Upper lobe of left lung (tissue), 6 donors: ENCODE data around the gene HBS1L. TPM values are rescaled to one million over a fixed set of nuclear protein-coding genes. Genes with fewer than 3 reads are reported as not detected.
"Not testable (repeated sequence)": the region's sequence is repeated elsewhere in the genome, so short reads cannot be mapped to it uniquely, and the experiment has no call there.

Experiments used
- ATAC-seq, 2 donors: fragments of 200-7000 bp; cut with Tn5 transposase; one replicate each; pipeline ENCODE4 v1.9.1; 2022; ENCODE audit warnings: mild to moderate bottlenecking in 2 of 2, moderate library complexity in 2 of 2; ENCODE audit not compliant: low FRiP score in 2 of 2
- DNase-seq, 2 donors: peaks; one replicate each; pipeline ENCODE4 v3.0.0-alpha.2; 2019 to 2020
- H3K27ac ChIP-seq, 4 donors: fragments of 200-600 bp; sonication (generic); one replicate each; pipeline ENCODE4 v1.5.1; 2016 to 2019
- H3K27me3 ChIP-seq, 4 donors: fragments of 200-600 bp; sonication (generic); one replicate each; pipeline ENCODE4 v1.5.1; 2017 to 2019
- H3K36me3 ChIP-seq, 4 donors: fragments of 200-600 bp; sonication (generic); one replicate each; pipeline ENCODE4 v1.5.1; 2016 to 2019
- H3K4me1 ChIP-seq, 4 donors: fragments of 200-600 bp; sonication (generic); one replicate each; pipeline ENCODE4 v1.5.1; 2018 to 2019
- H3K4me3 ChIP-seq, 4 donors: fragments of 200-600 bp; sonication (generic); one replicate each; pipeline ENCODE4 v1.5.1; 2017 to 2019; ENCODE audit warnings: mild to moderate bottlenecking in 2 of 4, moderate library complexity in 1 of 4
- H3K9me3 ChIP-seq, 4 donors: fragments of 200-600 bp; sonication (generic); one replicate each; pipeline ENCODE4 v1.5.1; 2018 to 2019
- CTCF ChIP-seq, 6 experiments: fragments of 450-650 bp in 4 of 6; fragments of 200-600 bp in 2 of 6; sonication (generic) in 2 of 6; IDR thresholded peaks; one replicate each; pipeline ENCODE4 v1.5.1; 2016 to 2019; ENCODE audit warnings: antibody characterized with exemption in 6 of 6
- EP300 ChIP-seq, 4 donors: sonication (generic); formaldehyde crosslinking; IDR thresholded peaks; one replicate each; pipeline ENCODE4 v1.5.1; 2017; ENCODE audit warnings: antibody characterized with exemption in 4 of 4, control low read depth in 2 of 4
- POLR2A ChIP-seq, 4 donors: fragments of 450-650 bp; IDR thresholded peaks; one replicate each; pipeline ENCODE4 v1.5.1; 2016 to 2017; ENCODE audit warnings: antibody characterized with exemption in 4 of 4, mild to moderate bottlenecking in 2 of 4
- POLR2AphosphoS5 ChIP-seq, 2 donors: sonication (generic); formaldehyde crosslinking; IDR thresholded peaks; one replicate each; pipeline ENCODE4 v1.5.1; 2017; ENCODE audit warnings: antibody characterized with exemption in 2 of 2
- WGBS, 2 donors: methylation state at CpG; one replicate each; pipeline ENCODE4 v1.1.5; 2017 to 2018; 5-methylcytosine and 5-hydroxymethylcytosine counted together
- total RNA-seq, 6 donors: library from RNA; depleted of rRNA in 4 of 6; stranded (reverse); fragments of >200 nt in 4 of 6; gene quantifications; one replicate each; pipeline versions ENCODE4 v1.1.0 to v1.2.1, GENCODE V29; 2016 to 2021
- donor health status: DM: no; HTN: no; CAD: no; lungs with moderate emphysema.
- donor health status: DM: no; HTN: yes; CAD: no; lungs with severe emphysema.

The HBS1L gene
- total RNA-seq, 6 donors from 2014 or later = 16.8 to 47.0 (median 38.5) TPM

- no peaks in the 10 kb centered on the region for H3K9me3 ChIP-seq
- H3K4me3 ChIP-seq = no peak overlapping the region
- no peaks in the 10 kb centered on the region for H3K27me3 ChIP-seq
- no peak for DNase-seq
- H3K27ac ChIP-seq = no peak overlapping the region
- TF ChIP-seq CTCF (IDR thresholded peaks at IDR 0.05) (no peak), EP300 (IDR thresholded peaks at IDR 0.05) (no peak), POLR2A (IDR thresholded peaks at IDR 0.05) (no peak), POLR2AphosphoS5 (IDR thresholded peaks at IDR 0.05) (no peak)
- no peak for ATAC-seq
- H3K36me3 ChIP-seq = no peaks in the 10 kb centered on the region
- 77 to 86% methylated on average over 2 of the region's 2 CpGs for WGBS, 2 donors
- no peaks in the 10 kb centered on the region for H3K4me1 ChIP-seq
Observed at GRCh38 chr6:135066397-135066796, 11.8 kb upstream of the HBS1L start.

GRCh38 chr6:135064586-135064985 lies 10.0 kb upstream of the HBS1L start:
- no peaks in the 10 kb centered on the region for H3K27me3 ChIP-seq
- no peaks in the 10 kb centered on the region for H3K4me1 ChIP-seq
- no peak overlapping the region for H3K27ac ChIP-seq
- TF ChIP-seq EP300 (IDR thresholded peaks at IDR 0.05) (no peak), POLR2AphosphoS5 (IDR thresholded peaks at IDR 0.05) (no peak), CTCF (IDR thresholded peaks at IDR 0.05) (no peak), POLR2A (IDR thresholded peaks at IDR 0.05) (no peak)
- no peaks in the 10 kb centered on the region for H3K9me3 ChIP-seq
- 60 to 86% methylated on average over 1 of the region's 1 CpG for WGBS, 2 donors
- ATAC-seq (no peak), DNase-seq (no peak)
- H3K36me3 ChIP-seq = no peaks in the 10 kb centered on the region
- H3K4me3 ChIP-seq = no peak overlapping the region

- H3K9me3 ChIP-seq = no peaks in the 10 kb centered on the region
- TF ChIP-seq EP300 (IDR thresholded peaks at IDR 0.05) = no peak
- no peak for TF ChIP-seq POLR2AphosphoS5 (IDR thresholded peaks at IDR 0.05)
- TF ChIP-seq POLR2A (IDR thresholded peaks at IDR 0.05) = no peak
- no peak for TF ChIP-seq CTCF (IDR thresholded peaks at IDR 0.05)
Observed at GRCh38 chr6:135063926-135064325, 9.3 kb upstream of the HBS1L start.

GRCh38 chr6:135062735-135063134 lies 8.1 kb upstream of the HBS1L start:
- ATAC-seq (no peak), DNase-seq (no peak)
- 68 to 72% methylated on average over 7 of the region's 7 CpGs for WGBS, 2 donors
- H3K4me3 ChIP-seq = no peak overlapping the region
- H3K27me3 ChIP-seq = no peaks in the 10 kb centered on the region
- no peaks in the 10 kb centered on the region for H3K36me3 ChIP-seq
- no peaks in the 10 kb centered on the region for H3K9me3 ChIP-seq
- no peaks in the 10 kb centered on the region for H3K4me1 ChIP-seq
- H3K27ac ChIP-seq = no peak overlapping the region
- TF ChIP-seq POLR2A (IDR thresholded peaks at IDR 0.05) = no peak
- no peak for TF ChIP-seq CTCF (IDR thresholded peaks at IDR 0.05)
- no peak for TF ChIP-seq EP300 (IDR thresholded peaks at IDR 0.05)
- no peak for TF ChIP-seq POLR2AphosphoS5 (IDR thresholded peaks at IDR 0.05)

More at GRCh38 chr6:135063926-135064325, 9.3 kb upstream of the HBS1L start:
- Histone ChIP-seq H3K36me3 (no peaks in the 10 kb centered on the region), H3K4me3 (no peak overlapping the region), H3K27ac (no peak overlapping the region), H3K4me1 (no peaks in the 10 kb centered on the region), H3K27me3 (no peaks in the 10 kb centered on the region)
- ATAC-seq = no peak
- WGBS, 2 donors = 79 to 84% methylated on average over 3 of the region's 3 CpGs
- no peak for DNase-seq

- 60 to 73% methylated on average over 4 of the region's 4 CpGs for WGBS, 2 donors
- TF ChIP-seq POLR2AphosphoS5 (IDR thresholded peaks at IDR 0.05) = no peak
- TF ChIP-seq CTCF (IDR thresholded peaks at IDR 0.05) = no peak
- no peak for TF ChIP-seq EP300 (IDR thresholded peaks at IDR 0.05)
- TF ChIP-seq POLR2A (IDR thresholded peaks at IDR 0.05) = no peak
- ATAC-seq (no peak), DNase-seq (no peak)
- H3K4me3 ChIP-seq = no peak overlapping the region
- no peaks in the 10 kb centered on the region for H3K36me3 ChIP-seq
- no peaks in the 10 kb centered on the region for H3K27me3 ChIP-seq
- H3K9me3 ChIP-seq = no peaks in the 10 kb centered on the region
- peaks cover 2 to 4% (median 3%) of the 10 kb centered on the region in 4 donors for H3K4me1 ChIP-seq
- no peak overlapping the region for H3K27ac ChIP-seq
Observed at GRCh38 chr6:135060076-135060475, 5.5 kb upstream of the HBS1L start.

GRCh38 chr6:135058299-135058698 lies 3.7 kb upstream of the HBS1L start:
- not testable (repeated sequence) for DNase-seq, H3K36me3 ChIP-seq, H3K4me3 ChIP-seq, H3K27ac ChIP-seq, H3K9me3 ChIP-seq, H3K27me3 ChIP-seq, ATAC-seq
- peaks cover 11 to 15% (median 12%) of the 10 kb centered on the region in 4 donors for H3K4me1 ChIP-seq
- 94 to 96% methylated on average over 11 of the region's 11 CpGs for WGBS, 2 donors
